ENCODE measurements around the gene LRRC53.

The LRRC53 gene

GRCh38 chr1:74531796-74532195 is 19.4 kb upstream of the LRRC53 start:
- ChIA-PET POLR2A (ENCODE audit: low non-redundant PET) (no interaction called here), CTCF (no interaction called here)
- H3K27ac ChIP-seq: no peak overlapping the region
- no peak for DNase-seq (ENCODE audit: low spot score)
- TF ChIP-seq CTCF (conservative IDR thresholded peaks at IDR 0.05; ENCODE audit: low read depth): no peak

GRCh38 chr1:74530892-74531291 is 18.5 kb upstream of the LRRC53 start:
- TF ChIP-seq CTCF (conservative IDR thresholded peaks at IDR 0.05; ENCODE audit: low read depth): no peak
- no peak for DNase-seq (ENCODE audit: low spot score)
- CTCF ChIA-PET: no interaction called here
- POLR2A ChIA-PET (ENCODE audit: low non-redundant PET): no interaction called here
- H3K27ac ChIP-seq: no peak overlapping the region

GRCh38 chr1:74528123-74528522 is 15.7 kb upstream of the LRRC53 start:
- no peak overlapping the region for H3K27ac ChIP-seq
- no peak for DNase-seq (ENCODE audit: low spot score)
- POLR2A ChIA-PET (ENCODE audit: low non-redundant PET): no interaction called here
- CTCF ChIA-PET: no interaction called here
- no peak for TF ChIP-seq CTCF (conservative IDR thresholded peaks at IDR 0.05; ENCODE audit: low read depth)

GRCh38 chr1:74526708-74527107 is 14.3 kb upstream of the LRRC53 start:
- DNase-seq (ENCODE audit: low spot score): no peak
- no peak for TF ChIP-seq CTCF (conservative IDR thresholded peaks at IDR 0.05; ENCODE audit: low read depth)
- ChIA-PET POLR2A (ENCODE audit: low non-redundant PET) (no interaction called here), CTCF (no interaction called here)
- H3K27ac ChIP-seq: no peak overlapping the region

GRCh38 chr1:74523873-74524480 is 11.6 kb upstream of the LRRC53 start:
- no peak overlapping the region for H3K27ac ChIP-seq
- ChIA-PET CTCF (no interaction called here), POLR2A (ENCODE audit: low non-redundant PET) (no interaction called here)
- no peak for DNase-seq (ENCODE audit: low spot score)
- TF ChIP-seq CTCF (conservative IDR thresholded peaks at IDR 0.05; ENCODE audit: low read depth): no peak

- ChIA-PET CTCF (no interaction called here), POLR2A (ENCODE audit: low non-redundant PET) (no interaction called here)
- no peak for TF ChIP-seq CTCF (conservative IDR thresholded peaks at IDR 0.05; ENCODE audit: low read depth)
- no peak for DNase-seq (ENCODE audit: low spot score)
- no peak overlapping the region for H3K27ac ChIP-seq
Observed at GRCh38 chr1:74522148-74522547, 9.7 kb upstream of the LRRC53 start.

GRCh38 chr1:74517599-74518051 is 5.2 kb upstream of the LRRC53 start:
- no peak for TF ChIP-seq CTCF (conservative IDR thresholded peaks at IDR 0.05; ENCODE audit: low read depth)
- H3K27ac ChIP-seq: no peak overlapping the region
- CTCF ChIA-PET: no interaction called here
- no peak for DNase-seq (ENCODE audit: low spot score)
- POLR2A ChIA-PET (ENCODE audit: low non-redundant PET): no interaction called here

Measured in RWPE1 (cell line).